ENCODE data around the gene PCSK7.

Gene PCSK7

DNA sequence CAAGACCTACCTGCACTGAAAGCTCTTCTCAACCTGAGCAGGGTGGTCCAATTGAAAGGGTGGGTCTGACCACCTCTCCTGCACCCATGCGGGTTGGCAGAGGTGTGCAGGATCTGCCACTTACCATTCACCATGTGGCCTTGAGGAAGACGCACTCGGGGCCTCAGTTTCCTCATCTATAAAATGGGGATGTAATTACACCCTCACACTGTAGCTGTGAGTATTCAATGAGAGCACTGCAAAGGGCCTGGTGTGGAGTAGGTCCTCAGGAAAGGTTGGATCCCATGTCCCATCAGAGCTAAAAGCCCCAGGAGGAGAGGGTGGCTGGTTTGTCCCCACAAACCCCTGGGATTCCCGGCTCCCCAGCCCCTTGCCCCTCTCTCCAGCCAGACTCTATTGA is 33.3 kb downstream of the PCSK7 start:
- DNase-seq (ENCODE audit: extremely low read depth, low read depth): no peak
- TF ChIP-seq, protein P1, sequence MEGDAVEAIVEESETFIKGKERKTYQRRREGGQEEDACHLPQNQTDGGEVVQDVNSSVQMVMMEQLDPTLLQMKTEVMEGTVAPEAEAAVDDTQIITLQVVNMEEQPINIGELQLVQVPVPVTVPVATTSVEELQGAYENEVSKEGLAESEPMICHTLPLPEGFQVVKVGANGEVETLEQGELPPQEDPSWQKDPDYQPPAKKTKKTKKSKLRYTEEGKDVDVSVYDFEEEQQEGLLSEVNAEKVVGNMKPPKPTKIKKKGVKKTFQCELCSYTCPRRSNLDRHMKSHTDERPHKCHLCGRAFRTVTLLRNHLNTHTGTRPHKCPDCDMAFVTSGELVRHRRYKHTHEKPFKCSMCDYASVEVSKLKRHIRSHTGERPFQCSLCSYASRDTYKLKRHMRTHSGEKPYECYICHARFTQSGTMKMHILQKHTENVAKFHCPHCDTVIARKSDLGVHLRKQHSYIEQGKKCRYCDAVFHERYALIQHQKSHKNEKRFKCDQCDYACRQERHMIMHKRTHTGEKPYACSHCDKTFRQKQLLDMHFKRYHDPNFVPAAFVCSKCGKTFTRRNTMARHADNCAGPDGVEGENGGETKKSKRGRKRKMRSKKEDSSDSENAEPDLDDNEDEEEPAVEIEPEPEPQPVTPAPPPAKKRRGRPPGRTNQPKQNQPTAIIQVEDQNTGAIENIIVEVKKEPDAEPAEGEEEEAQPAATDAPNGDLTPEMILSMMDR (IDR thresholded peaks at IDR 0.05; ENCODE audit: low read depth, low read length): no peak

DNA sequence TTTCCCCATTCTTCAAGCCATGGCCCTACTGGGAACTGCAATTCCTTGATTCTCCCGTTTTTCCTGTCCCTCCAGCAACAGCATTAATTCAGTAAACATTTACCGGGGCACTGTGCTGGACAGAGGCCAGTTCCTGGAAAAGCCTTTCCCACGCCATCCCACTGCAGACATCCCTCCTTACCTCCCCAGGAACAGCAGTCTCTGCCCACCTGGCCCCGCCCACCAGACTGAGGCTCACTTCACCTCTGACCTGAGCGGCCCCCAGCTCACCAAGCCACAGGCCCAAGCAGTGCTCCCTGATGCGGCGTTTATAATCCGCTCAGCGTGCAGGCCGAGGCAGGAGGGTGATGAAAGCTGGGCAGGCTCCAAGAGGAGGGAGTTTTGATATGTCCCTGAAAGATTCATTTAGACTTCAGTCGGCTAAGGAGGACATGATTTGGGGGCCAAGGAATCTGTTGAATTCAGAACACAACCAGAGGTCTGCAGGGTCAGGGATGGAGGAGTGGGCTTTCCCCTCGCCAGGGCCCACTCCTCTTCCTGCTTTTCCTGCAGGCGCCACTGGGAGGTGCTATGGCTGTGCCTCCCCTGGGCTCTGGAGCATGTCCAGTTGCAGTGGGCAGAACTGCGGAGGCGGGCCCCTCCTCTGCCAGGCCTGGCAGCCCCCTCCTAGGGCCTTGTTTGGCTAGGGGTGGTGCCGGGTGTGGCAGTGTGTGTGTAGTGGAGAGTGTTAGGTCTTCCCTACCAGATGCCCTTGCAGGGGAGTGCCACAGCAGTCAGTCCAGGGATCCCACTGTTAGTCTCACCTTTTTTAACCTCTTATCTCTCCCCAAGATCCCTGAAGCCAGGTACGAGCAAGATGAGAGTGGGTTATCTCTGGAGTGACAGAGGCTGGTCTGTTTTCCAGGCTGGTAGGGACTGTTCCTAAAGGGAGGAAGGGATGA is 34.1 kb downstream of the PCSK7 start:
- TF ChIP-seq, protein P1 (IDR thresholded peaks at IDR 0.05; ENCODE audit: low read depth, low read length): peak; percentile 35

DNA sequence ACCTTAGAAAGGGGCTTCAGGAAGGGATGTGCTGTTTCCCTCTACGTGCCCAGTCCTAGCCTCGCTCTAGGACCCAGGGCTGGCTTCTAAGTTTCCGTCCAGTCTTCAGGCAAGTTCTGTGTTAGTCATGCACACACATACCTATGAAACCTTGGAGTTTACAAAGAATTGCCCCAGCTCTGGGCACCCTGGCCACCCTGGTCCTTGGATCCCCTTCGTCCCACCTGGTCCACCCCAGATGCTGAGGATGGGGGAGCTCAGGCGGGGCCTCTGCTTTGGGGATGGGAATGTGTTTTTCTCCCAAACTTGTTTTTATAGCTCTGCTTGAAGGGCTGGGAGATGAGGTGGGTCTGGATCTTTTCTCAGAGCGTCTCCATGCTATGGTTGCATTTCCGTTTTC is 34.9 kb downstream of the PCSK7 start:
- TF ChIP-seq, protein P1 (IDR thresholded peaks at IDR 0.05; ENCODE audit: low read depth, low read length): no peak
- DNase-seq (ENCODE audit: extremely low read depth, low read depth): no peak

More for the DNA sequence above, 34.1 kb downstream of the PCSK7 start:
- DNase-seq (ENCODE audit: extremely low read depth, low read depth): no peak

DNA sequence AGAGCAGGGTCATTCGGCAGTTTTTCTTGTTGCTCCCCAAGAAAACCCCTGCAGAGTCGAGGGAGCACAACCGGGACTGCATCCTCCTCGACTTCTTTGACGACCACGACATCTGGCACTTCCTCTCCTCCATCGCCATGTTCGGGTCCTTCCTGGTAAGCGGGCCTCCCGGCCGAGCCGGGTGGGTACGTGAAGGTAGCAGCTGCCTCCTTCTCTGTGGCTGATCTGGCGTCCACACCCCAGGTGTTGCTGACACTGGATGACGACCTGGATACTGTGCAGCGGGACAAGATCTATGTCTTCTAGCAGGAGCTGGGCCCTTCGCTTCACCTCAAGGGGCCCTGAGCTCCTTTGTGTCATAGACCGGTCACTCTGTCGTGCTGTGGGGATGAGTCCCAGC is 36.1 kb downstream of the PCSK7 start:
- DNase-seq (ENCODE audit: extremely low read depth, low read depth): no peak
- TF ChIP-seq, protein P1 (IDR thresholded peaks at IDR 0.05; ENCODE audit: low read depth, low read length): no peak

DNA sequence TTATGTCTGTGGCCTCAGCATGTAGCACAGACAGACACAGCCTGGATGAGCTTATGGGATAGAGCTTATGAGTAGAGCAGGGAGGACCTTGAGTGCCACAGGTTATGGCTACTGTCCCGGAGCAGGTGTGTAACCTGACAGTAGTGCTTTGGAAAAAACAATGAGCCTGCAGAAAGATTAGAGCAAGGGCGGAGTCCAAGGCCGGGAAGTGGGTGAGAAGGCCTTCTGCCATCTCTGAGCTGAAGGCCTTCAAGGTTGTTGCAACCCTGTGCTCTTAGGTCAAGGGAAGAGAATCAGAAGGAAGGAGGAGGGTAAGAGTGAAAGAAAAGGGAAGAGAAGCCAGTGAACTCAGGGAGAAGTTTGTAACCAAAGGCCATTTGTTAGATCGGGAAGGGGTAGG is 36.6 kb downstream of the PCSK7 start:
- TF ChIP-seq, protein P1 (IDR thresholded peaks at IDR 0.05; ENCODE audit: low read depth, low read length): no peak
- DNase-seq (ENCODE audit: extremely low read depth, low read depth): no peak

DNA sequence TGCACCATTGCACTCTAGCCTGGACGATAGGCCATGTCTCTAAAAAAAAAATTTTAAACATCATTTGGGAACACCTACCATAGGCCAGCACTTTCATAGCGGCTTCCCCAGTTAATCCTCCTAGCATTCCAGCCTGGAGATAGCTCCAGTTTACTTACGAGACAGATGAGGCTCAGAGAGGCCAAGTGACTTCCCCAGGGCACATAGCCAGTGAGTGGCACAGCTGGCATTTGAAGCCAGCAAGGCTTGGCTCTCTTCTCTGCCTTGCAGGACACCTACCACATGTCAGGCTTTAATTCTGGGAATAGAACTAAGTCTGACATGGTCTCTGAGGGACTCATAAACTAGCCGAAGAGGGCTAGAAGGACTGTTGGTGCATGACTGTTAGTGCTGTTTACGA is 37.6 kb downstream of the PCSK7 start:
- TF ChIP-seq, protein P1 (IDR thresholded peaks at IDR 0.05; ENCODE audit: low read depth, low read length): no peak

More for the DNA sequence above, 37.6 kb downstream of the PCSK7 start:
- no peak for DNase-seq (ENCODE audit: extremely low read depth, low read depth)
